Loucy (cell line): ENCODE measurements around the gene CEP126.

Experiments used
- H2AFZ ChIP-seq: fragments of 200-600 bp; sonication (generic); 2 replicates; pipeline ENCODE4 v1.6.0; 2016; ENCODE audit warnings: antibody characterized with exemption, mild to moderate bottlenecking, low read length, moderate library complexity
- H3F3A ChIP-seq: fragments of 200-600 bp; 2 replicates; pipeline ENCODE4 v1.6.0; 2016; ENCODE audit warnings: antibody characterized with exemption, low read depth, mild to moderate bottlenecking
- H3K27me3 ChIP-seq: fragments of 200-600 bp; sonication (generic); 2 replicates; pipeline ENCODE4 v1.6.1; 2014; ENCODE audit warnings: low read length, mild to moderate bottlenecking; ENCODE audit not compliant: insufficient read depth, poor library complexity, severe bottlenecking
- H3K36me3 ChIP-seq: fragments of 200-600 bp; sonication (generic); 2 replicates; pipeline ENCODE4 v1.6.1; 2016; ENCODE audit warnings: low read length; ENCODE audit not compliant: insufficient read depth
- H3K4me1 ChIP-seq: fragments of 200-600 bp; sonication (generic); 2 replicates; pipeline ENCODE4 v1.5.1; 2014; ENCODE audit warnings: low read length, mild to moderate bottlenecking; ENCODE audit not compliant: insufficient read depth, poor library complexity, severe bottlenecking
- H3K4me2 ChIP-seq: fragments of 200-600 bp; sonication (generic); 2 replicates; pipeline ENCODE4 v1.6.0; 2014; ENCODE audit warnings: antibody characterized with exemption, low read length, low read depth, mild to moderate bottlenecking; ENCODE audit not compliant: poor library complexity, severe bottlenecking
- H3K4me3 ChIP-seq: fragments of 200-600 bp; sonication (generic); 2 replicates; pipeline ENCODE4 v1.5.1; 2014; ENCODE audit warnings: low read length, mild to moderate bottlenecking, mixed read lengths; ENCODE audit not compliant: poor library complexity, severe bottlenecking
- H3K79me2 ChIP-seq: fragments of 200-600 bp; sonication (generic); 2 replicates; pipeline ENCODE4 v1.6.1; 2014; ENCODE audit warnings: low read length; ENCODE audit not compliant: insufficient read depth
- H3K9ac ChIP-seq: fragments of 200-600 bp; sonication (generic); 2 replicates; pipeline ENCODE4 v1.6.0; 2014; ENCODE audit warnings: mild to moderate bottlenecking, low read depth, low read length, moderate library complexity; ENCODE audit not compliant: poor library complexity, severe bottlenecking
- H3K9me2 ChIP-seq: fragments of 200-600 bp; sonication (generic); replicated peaks from 2 replicates; pipeline ENCODE4 v1.6.1; 2016; ENCODE audit warnings: low read depth, low read length, mixed read lengths
- H3K9me3 ChIP-seq: fragments of 200-600 bp; sonication (generic); 2 replicates; pipeline ENCODE4 v1.6.1; 2014; ENCODE audit warnings: mild to moderate bottlenecking, antibody characterized with exemption, low read length, low read depth; ENCODE audit not compliant: insufficient read depth
- H4K20me1 ChIP-seq: fragments of 200-600 bp; sonication (generic); 2 replicates; pipeline ENCODE4 v1.6.0; 2014; ENCODE audit warnings: antibody characterized with exemption, low read length, mild to moderate bottlenecking; ENCODE audit not compliant: insufficient read depth, poor library complexity, severe bottlenecking
- CTCF ChIP-seq: fragments of 200-600 bp; sonication (generic); conservative IDR thresholded peaks from 2 replicates; pipeline ENCODE4 v1.5.1; 2014; ENCODE audit warnings: mild to moderate bottlenecking, antibody characterized with exemption, low read length
- EZH2phosphoT487 ChIP-seq: fragments of 200-600 bp; IDR thresholded peaks from 2 replicates; pipeline ENCODE4 v1.6.1; 2018; ENCODE audit warnings: antibody characterized with exemption, mild to moderate bottlenecking, moderate library complexity, borderline replicate concordance

Gene CEP126

GRCh38 chr11:102026217-102026616 is 111.4 kb downstream of the CEP126 start:
- TF ChIP-seq EZH2phosphoT487 (no peak), CTCF (no peak)
- no peaks in the 10 kb centered on the region for H3K27me3 ChIP-seq
- H3K4me1 ChIP-seq = no peaks in the 10 kb centered on the region
- H3K4me2 ChIP-seq = no peak overlapping the region
- no peak overlapping the region for H3K4me3 ChIP-seq
- H3K9ac ChIP-seq = no peak overlapping the region
- no peaks in the 10 kb centered on the region for H3F3A ChIP-seq
- H3K9me3 ChIP-seq = no peaks in the 10 kb centered on the region
- H2AFZ ChIP-seq = no peak overlapping the region
- no peaks in the 10 kb centered on the region for H3K79me2 ChIP-seq
- no peaks in the 10 kb centered on the region for H3K9me2 ChIP-seq
- H4K20me1 ChIP-seq = no peaks in the 10 kb centered on the region
- no peaks in the 10 kb centered on the region for H3K36me3 ChIP-seq

GRCh38 chr11:102026959-102027358 is 112.1 kb downstream of the CEP126 start:
- no peaks in the 10 kb centered on the region for H3K27me3 ChIP-seq
- H3K79me2 ChIP-seq = no peaks in the 10 kb centered on the region

GRCh38 chr11:102036757-102037156 is 121.9 kb downstream of the CEP126 start:
- no peak overlapping the region for H3K9ac ChIP-seq
- H3K9me3 ChIP-seq = no peaks in the 10 kb centered on the region
- TF ChIP-seq EZH2phosphoT487 = no peak
- no peak for TF ChIP-seq CTCF
- no peaks in the 10 kb centered on the region for H3K9me2 ChIP-seq
- no peak overlapping the region for H3K4me3 ChIP-seq
- no peak overlapping the region for H2AFZ ChIP-seq
- no peaks in the 10 kb centered on the region for H3K27me3 ChIP-seq
- no peak overlapping the region for H3K4me2 ChIP-seq
- no peaks in the 10 kb centered on the region for H3K4me1 ChIP-seq
- H3K36me3 ChIP-seq = no peaks in the 10 kb centered on the region
- H4K20me1 ChIP-seq = no peaks in the 10 kb centered on the region
- H3K79me2 ChIP-seq = no peaks in the 10 kb centered on the region
- no peaks in the 10 kb centered on the region for H3F3A ChIP-seq

More at GRCh38 chr11:102026959-102027358, 112.1 kb downstream of the CEP126 start:
- no peaks in the 10 kb centered on the region for H3K36me3 ChIP-seq
- no peaks in the 10 kb centered on the region for H4K20me1 ChIP-seq
- no peak overlapping the region for H3K9ac ChIP-seq
- H2AFZ ChIP-seq = no peak overlapping the region
- H3K4me2 ChIP-seq = no peak overlapping the region
- no peaks in the 10 kb centered on the region for H3K4me1 ChIP-seq
- H3K9me2 ChIP-seq = no peaks in the 10 kb centered on the region
- no peaks in the 10 kb centered on the region for H3F3A ChIP-seq
- H3K9me3 ChIP-seq = no peaks in the 10 kb centered on the region
- H3K4me3 ChIP-seq = no peak overlapping the region
- no peak for TF ChIP-seq CTCF
- TF ChIP-seq EZH2phosphoT487 = no peak
